ACHN (cell line): Measurements from ENCODE around the gene MAP3K5.
A peak's percentile ranks its signal among the peaks of the same experiment; 100 is the strongest.

Experiments
- DNase-seq: peaks from one replicate; pipeline ENCODE4 v3.0.0-alpha.2; 2015
- in situ Hi-C: cut with HindIII; loops from 2 replicates; pipeline ENCODE4 v1.10.0; 2017; ENCODE audit warnings: low sequenced_read_pairs, low pct_ligation_motif_present, low pct_unique_long_range_greater_than_20kb

MAP3K5 gene

GRCh38 chr6:136547871-136548270 is 244.4 kb downstream of the MAP3K5 start:
- in situ Hi-C loops, result no loop called here

GRCh38 chr6:136547336-136547735 is 244.9 kb downstream of the MAP3K5 start:
- peak; percentile 67 for DNase-seq
- in situ Hi-C loops, result no loop called here

More at GRCh38 chr6:136547871-136548270, 244.4 kb downstream of the MAP3K5 start:
- no peak for DNase-seq

DNA sequence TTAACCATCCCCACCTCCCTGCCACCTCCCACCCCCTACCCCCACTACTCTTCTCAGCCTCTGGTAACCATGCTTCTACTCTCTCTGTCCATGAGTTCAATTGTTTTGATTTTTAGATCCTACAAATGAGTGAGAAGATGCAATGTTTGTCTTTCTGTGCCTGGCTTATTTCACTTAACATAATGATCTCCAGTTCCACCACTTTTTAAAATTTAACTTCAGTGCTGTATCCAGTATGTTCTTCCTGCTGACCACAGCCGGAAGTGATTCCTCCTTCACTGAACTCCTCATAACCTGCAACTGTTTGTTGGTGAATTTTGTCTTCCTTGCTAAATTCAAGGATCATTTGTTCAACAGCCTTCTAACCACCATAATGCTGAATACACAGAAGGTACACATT is 245.9 kb downstream of the MAP3K5 start:
- DNase-seq, result no peak
- in situ Hi-C loops, result no loop called here

- in situ Hi-C loops, result no loop called here
- no peak for DNase-seq
Observed at GRCh38 chr6:136544326-136544725, 248.0 kb downstream of the MAP3K5 start.

DNA sequence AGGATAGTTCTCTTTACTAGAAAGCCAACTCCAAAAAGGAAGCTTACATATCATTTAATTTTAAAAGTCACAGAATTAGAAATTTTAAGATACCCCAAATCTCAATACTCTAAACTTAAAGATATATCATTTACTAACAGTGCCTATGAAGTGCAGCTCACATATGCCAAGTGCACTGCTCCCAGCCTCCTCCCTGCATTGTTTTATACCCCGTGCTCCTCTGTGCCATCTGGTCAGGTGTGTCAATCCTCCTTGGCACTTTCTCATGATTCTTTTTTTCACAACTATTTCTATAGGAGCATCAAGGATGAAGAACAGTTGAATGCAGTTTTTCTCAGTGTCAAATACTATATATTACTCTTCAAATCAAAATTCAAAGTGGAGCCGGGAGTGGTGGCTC is 250.9 kb downstream of the MAP3K5 start:
- DNase-seq, result no peak
- in situ Hi-C loops, result no loop called here

GRCh38 chr6:136539967-136540652 is 252.2 kb downstream of the MAP3K5 start:
- in situ Hi-C loops, result no loop called here
- no peak for DNase-seq

- no peak for DNase-seq
- in situ Hi-C loops, result no loop called here
Observed at GRCh38 chr6:136538836-136539235, 253.4 kb downstream of the MAP3K5 start.

GRCh38 chr6:136535880-136536650 is 256.2 kb downstream of the MAP3K5 start:
- in situ Hi-C loops, result no loop called here
- no peak for DNase-seq

- in situ Hi-C loops, result no loop called here
- DNase-seq, result no peak
Observed at GRCh38 chr6:136535017-136535765, 257.1 kb downstream of the MAP3K5 start.

DNA sequence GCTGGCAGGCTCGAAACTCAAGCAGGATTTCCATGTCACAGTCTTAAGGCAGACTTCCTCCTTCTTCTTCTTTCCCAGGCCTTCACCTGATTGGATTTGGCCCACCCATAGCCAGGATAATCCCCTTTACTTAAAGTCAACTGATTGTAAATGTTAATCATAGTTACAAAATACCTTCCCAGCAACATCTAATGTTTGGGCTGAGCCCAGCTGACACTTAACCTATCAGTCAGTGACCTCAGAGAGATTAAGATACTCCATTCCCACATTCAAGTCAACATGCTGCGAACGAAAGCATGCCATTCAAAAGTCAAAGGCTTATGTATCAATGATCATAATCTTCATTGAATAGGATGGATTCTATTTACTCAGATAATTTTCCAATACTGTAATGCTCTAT is 258.0 kb downstream of the MAP3K5 start:
- no peak for DNase-seq
- in situ Hi-C loops, result no loop called here

GRCh38 chr6:136533487-136533886 is 258.8 kb downstream of the MAP3K5 start:
- no peak for DNase-seq
- in situ Hi-C loops, result no loop called here

GRCh38 chr6:136532030-136532429 is 260.2 kb downstream of the MAP3K5 start:
- no peak for DNase-seq
- in situ Hi-C loops, result no loop called here

- DNase-seq, result no peak
- in situ Hi-C loops, result no loop called here
Observed at GRCh38 chr6:136529710-136530109, 262.6 kb downstream of the MAP3K5 start.

DNA sequence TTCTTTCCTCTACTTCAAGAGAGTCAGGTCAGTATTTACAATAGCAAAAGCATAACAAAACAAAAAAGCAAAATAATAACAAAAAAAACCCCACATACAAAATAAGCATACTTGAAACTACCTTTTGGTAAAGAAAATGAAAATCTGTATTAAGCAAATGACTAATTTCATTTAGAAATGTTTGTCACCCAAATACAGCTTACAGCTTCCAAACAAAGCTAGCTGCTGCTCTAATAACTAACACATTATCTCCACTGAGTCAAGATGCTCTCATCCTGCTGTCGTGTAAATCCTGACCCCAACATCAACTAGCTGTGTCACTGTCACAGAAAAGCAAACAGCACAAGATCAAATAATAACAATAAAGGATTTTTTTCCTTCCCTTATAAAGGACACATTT is 263.8 kb downstream of the MAP3K5 start:
- in situ Hi-C loops, result no loop called here
- DNase-seq, result no peak

GRCh38 chr6:136527831-136528230 is 264.4 kb downstream of the MAP3K5 start:
- DNase-seq, result no peak
- in situ Hi-C loops, result no loop called here

DNA sequence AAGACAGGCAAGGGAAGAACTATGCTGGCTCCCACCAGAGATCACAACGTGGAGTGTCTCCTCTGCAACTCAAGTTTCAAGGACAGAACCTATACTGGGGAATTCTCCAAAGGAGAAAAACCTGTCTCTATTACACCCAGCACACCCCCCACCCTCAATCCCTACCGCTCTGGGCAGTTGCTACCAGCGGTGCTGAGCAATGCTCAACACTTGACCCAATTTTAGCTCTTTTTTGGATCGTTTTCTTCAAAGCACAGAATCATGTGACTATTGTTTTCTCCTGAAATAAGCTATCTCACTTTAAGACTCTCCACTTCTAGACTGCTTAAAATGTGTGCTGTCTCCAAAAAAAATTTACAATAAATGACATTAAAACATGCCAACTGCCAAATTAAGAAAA is 265.3 kb downstream of the MAP3K5 start:
- in situ Hi-C loops, result no loop called here
- DNase-seq, result no peak

DNA sequence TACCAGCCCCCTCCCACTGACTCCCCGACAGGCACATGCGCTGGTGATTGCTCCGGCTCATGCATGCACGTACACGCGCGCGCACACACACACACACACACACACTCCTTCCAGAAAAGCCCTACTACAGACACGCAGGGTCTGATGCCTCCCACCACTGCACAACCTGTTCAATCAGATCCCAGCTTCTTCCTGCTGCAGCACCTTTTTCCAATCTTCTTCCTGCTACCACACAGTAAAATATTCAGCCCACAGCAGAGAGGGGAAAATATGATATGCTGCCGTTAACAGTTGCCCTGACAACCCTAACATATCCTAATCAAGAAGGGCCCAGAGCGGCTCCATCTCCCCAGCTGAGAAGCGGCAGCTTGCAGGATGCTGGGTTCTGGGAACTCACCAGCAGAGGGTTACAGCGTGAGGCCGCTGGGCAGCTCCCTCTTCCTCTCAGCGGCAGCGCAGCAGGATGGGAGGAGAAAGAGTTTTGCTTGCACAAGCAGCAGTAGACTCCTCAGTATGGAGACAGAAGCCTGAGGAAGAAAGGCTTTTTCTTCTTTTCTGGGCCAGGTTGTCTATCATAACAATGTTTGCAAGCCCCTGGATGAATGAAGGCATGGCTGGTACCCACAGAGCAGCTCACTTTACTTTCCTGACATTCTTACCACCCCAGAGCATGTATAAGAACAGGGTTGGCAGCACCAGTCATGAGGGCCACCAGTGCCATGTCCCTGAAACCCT is 265.9 kb downstream of the MAP3K5 start:
- peak; percentile 73 for DNase-seq
- in situ Hi-C loops, result no loop called here

DNA sequence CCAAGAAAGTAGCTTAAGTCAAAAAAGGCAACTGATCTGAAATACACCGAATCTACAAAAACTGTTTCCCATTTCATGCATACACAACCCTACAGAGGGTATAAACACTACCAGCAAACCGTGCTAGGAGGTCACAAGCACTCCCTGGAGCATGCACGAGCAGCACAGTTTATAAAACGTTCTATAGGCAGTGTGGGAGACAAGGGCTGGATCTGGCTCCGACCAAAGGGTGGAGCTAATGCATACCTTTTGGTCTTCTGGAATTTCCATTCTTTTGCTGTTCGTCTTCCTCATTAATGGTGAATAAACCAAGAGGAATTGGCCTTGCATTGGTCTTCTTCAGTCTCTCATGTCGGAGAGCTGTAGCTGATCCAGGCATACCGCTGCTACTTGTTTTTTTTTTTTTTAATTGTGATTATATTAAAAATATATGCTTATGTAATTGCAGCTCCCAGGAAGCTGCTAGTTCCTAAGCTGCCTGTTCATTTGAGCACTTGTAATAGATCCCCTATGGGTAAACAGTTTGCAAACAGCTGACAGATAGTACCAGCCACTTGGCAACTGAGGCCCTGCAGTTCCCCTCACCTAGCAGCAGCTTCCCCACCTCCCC is 266.6 kb downstream of the MAP3K5 start:
- DNase-seq, result no peak
- in situ Hi-C loops, result no loop called here
